SK-N-SH (cell line): ENCODE results near the gene CHAT. TPM values are rescaled to one million over a fixed set of nuclear protein-coding genes. Genes with fewer than 3 reads are reported as not detected.

Experiments used
- CTCF ChIA-PET: fragments of 300-600, 350-600 bp; formaldehyde crosslinking; extraction: SDS; loops from one replicate; lab custom pipeline; 2021; lab: Yijun Ruan, JAX
- POLR2A ChIA-PET: fragments of 350-600 bp; sonication (Branson Sonifier 250); formaldehyde crosslinking; extraction: SDS; loops from one replicate; lab custom pipeline; 2020; ENCODE audit warnings: antibody characterized with exemption, inconsistent platforms; lab: Yijun Ruan, JAX
- DNase-seq: peaks from one replicate; pipeline ENCODE4 v3.0.0; 2012
- H2AFZ ChIP-seq: fragments of 200-600 bp; sonication (generic); 2 replicates; pipeline ENCODE4 v1.8.1; 2016; ENCODE audit warnings: antibody characterized with exemption, mild to moderate bottlenecking, low read depth
- H3F3A ChIP-seq: fragments of 200-600 bp; sonication (generic); replicated peaks from 2 replicates; pipeline ENCODE3; 2016; ENCODE audit warnings: antibody characterized with exemption, mild to moderate bottlenecking; ENCODE audit not compliant: insufficient read depth
- H3K27ac ChIP-seq, 2 experiments: fragments of 200-500 bp in 1 of 2; fragments of 200-600 bp in 1 of 2; sonication (Bioruptor generic) in 1 of 2; sonication (generic), shearing (Covaris generic) in 1 of 2; 2 replicates each; pipeline versions ENCODE4 v1.5.1 to v1.6.1; 2014 to 2016; ENCODE audit warnings: low read depth in 2 of 2, inconsistent platforms in 1 of 2, low read length in 1 of 2, mild to moderate bottlenecking in 1 of 2, mixed read lengths in 1 of 2
- H3K27me3 ChIP-seq: fragments of 200-600 bp; sonication (generic), shearing (Covaris generic); 2 replicates; pipeline ENCODE4 v1.6.1; 2016; ENCODE audit warnings: mixed run types; ENCODE audit not compliant: insufficient read depth
- H3K36me3 ChIP-seq, 2 experiments: fragments of 200-500 bp in 1 of 2; fragments of 200-600 bp in 1 of 2; sonication (Bioruptor generic) in 1 of 2; sonication (generic) in 1 of 2; replicated peaks in 1 of 2; 2 replicates each; pipeline versions ENCODE3 to v1.5.1; 2014 to 2016; ENCODE audit warnings: low read length in 1 of 2, mild to moderate bottlenecking in 1 of 2; ENCODE audit not compliant: insufficient read depth in 2 of 2, control insufficient read depth in 1 of 2
- H3K4me1 ChIP-seq, 2 experiments: fragments of 200-500 bp in 1 of 2; fragments of 200-600 bp in 1 of 2; sonication (Bioruptor generic) in 1 of 2; sonication (generic), shearing (Covaris generic) in 1 of 2; 2 replicates each; pipeline versions ENCODE4 v1.5.1 to v1.6.1; 2014 to 2016; ENCODE audit warnings: low read depth in 1 of 2, low read length in 1 of 2, mixed run types in 1 of 2; ENCODE audit not compliant: insufficient read depth in 2 of 2, control insufficient read depth in 1 of 2
- H3K4me2 ChIP-seq: fragments of 200-600 bp; sonication (generic), shearing (Covaris generic); 2 replicates; pipeline ENCODE4 v1.6.1; 2017; ENCODE audit warnings: mixed run types
- H3K4me3 ChIP-seq, 2 experiments: fragments of 200-500 bp in 1 of 2; fragments of 200-600 bp in 1 of 2; sonication (Bioruptor generic) in 1 of 2; sonication (generic), shearing (Covaris generic) in 1 of 2; 2 replicates each; pipeline versions ENCODE4 v1.5.1 to v1.8.1; 2014 to 2016; ENCODE audit warnings: low read depth in 2 of 2, inconsistent platforms in 1 of 2, low read length in 1 of 2, mild to moderate bottlenecking in 1 of 2, mixed read lengths in 1 of 2, moderate library complexity in 1 of 2
- H3K79me2 ChIP-seq: fragments of 200-600 bp; sonication (generic); 2 replicates; pipeline ENCODE4 v1.8.1; 2017; ENCODE audit warnings: mild to moderate bottlenecking; ENCODE audit not compliant: insufficient read depth
- H3K9ac ChIP-seq: fragments of 200-600 bp; sonication (generic); 2 replicates; pipeline ENCODE4 v1.6.1; 2017; ENCODE audit warnings: mixed run types
- H3K9me2 ChIP-seq: fragments of 200-600 bp; sonication (generic); 2 replicates; pipeline ENCODE4 v1.6.1; 2017; ENCODE audit warnings: mixed run types
- H3K9me3 ChIP-seq: fragments of 200-600 bp; sonication (generic); 2 replicates; pipeline ENCODE4 v1.6.1; 2017; ENCODE audit warnings: mixed run types, mild to moderate bottlenecking, moderate library complexity
- H4K20me1 ChIP-seq: fragments of 200-600 bp; sonication (generic); 2 replicates; pipeline ENCODE4 v1.6.1; 2017; ENCODE audit warnings: mild to moderate bottlenecking, mixed run types; ENCODE audit not compliant: insufficient read depth
- CHD2 ChIP-seq: fragments of 150-350 bp; IDR thresholded peaks from 2 replicates; pipeline ENCODE4 v1.6.1; 2018; ENCODE audit warnings: low read length; ENCODE audit not compliant: partially characterized antibody
- EP300 ChIP-seq, 2 experiments: IDR thresholded peaks; 2 replicates each; pipeline versions ENCODE4 v1.4.0 to v1.6.1; 2012; ENCODE audit warnings: borderline replicate concordance in 1 of 2, low read depth in 1 of 2, low read length in 1 of 2
- FOXJ3 ChIP-seq: sonication (generic); formaldehyde crosslinking; IDR thresholded peaks from 2 replicates; pipeline ENCODE4 v1.5.1; 2020; ENCODE audit warnings: mild to moderate bottlenecking, missing genetic modification reagents
- FOXM1 ChIP-seq: IDR thresholded peaks from 2 replicates; pipeline ENCODE4 v1.4.0; 2012; ENCODE audit warnings: low read depth, mild to moderate bottlenecking
- GABPA ChIP-seq: IDR thresholded peaks from 2 replicates; pipeline ENCODE4 v1.4.0; 2012; ENCODE audit warnings: low read depth, mild to moderate bottlenecking
- GATA2 ChIP-seq: sonication (generic); formaldehyde crosslinking; IDR thresholded peaks from 2 replicates; pipeline ENCODE4 v1.5.0; 2020; ENCODE audit warnings: mild to moderate bottlenecking, missing genetic modification reagents
- JUND ChIP-seq: IDR thresholded peaks from 2 replicates; pipeline ENCODE4 v1.4.0; 2012
- MXI1 ChIP-seq: IDR thresholded peaks from 2 replicates; pipeline ENCODE4 v1.6.1; 2012; ENCODE audit warnings: mild to moderate bottlenecking, low read depth, low read length, improper control_type of control experiment
- NFIC ChIP-seq: IDR thresholded peaks from 2 replicates; pipeline ENCODE4 v1.4.0; 2012; ENCODE audit warnings: borderline replicate concordance
- POLR2AphosphoS5 ChIP-seq: IDR thresholded peaks from 2 replicates; pipeline ENCODE4 v1.6.1; 2012; ENCODE audit warnings: low read depth, low read length
- RAD21 ChIP-seq: IDR thresholded peaks from 2 replicates; pipeline ENCODE4 v1.6.1; 2012; ENCODE audit warnings: mild to moderate bottlenecking, low read length
- RFX5 ChIP-seq: IDR thresholded peaks from 2 replicates; pipeline ENCODE4 v1.6.1; 2012; ENCODE audit warnings: mild to moderate bottlenecking, improper control_type of control experiment, low read length
- RXRA ChIP-seq: IDR thresholded peaks from 2 replicates; pipeline ENCODE4 v1.4.0; 2012; ENCODE audit warnings: low read depth, mild to moderate bottlenecking, borderline replicate concordance
- WGBS: methylation state at CpG from one replicate; pipeline ENCODE4 v1.1.6; 2017; ENCODE audit warnings: low lambda C conversion rate; 5-methylcytosine and 5-hydroxymethylcytosine counted together
- polyA plus RNA-seq, 3 experiments: library from polyadenylated mRNA; depleted of rRNA; stranded (reverse); fragments of >200 nt; gene quantifications; 2 replicates each; pipeline ENCODE4 v1.2.3, GENCODE V29; 2012
- TF ChIP-seq, protein P1 (sequence below): fragments of 200-600 bp; sonication (generic); IDR thresholded peaks from 2 replicates; pipeline ENCODE4 v1.6.1; 2017; ENCODE audit warnings: antibody characterized with exemption, mild to moderate bottlenecking, moderate library complexity
- TF ChIP-seq, protein P2 (sequence below): fragments of 150-350 bp; IDR thresholded peaks from 2 replicates; pipeline ENCODE4 v1.6.1; 2016; ENCODE audit warnings: mild to moderate bottlenecking, low read depth, low read length
- TF ChIP-seq, protein P3 (sequence below): fragments of 150-350 bp; IDR thresholded peaks from 2 replicates; pipeline ENCODE4 v1.6.1; 2017; ENCODE audit warnings: antibody characterized with exemption, low read length, low read depth, borderline replicate concordance

The CHAT gene
- polyA plus RNA-seq, 1 of the 3 experiments (the other 2 are of a cell fraction) = not detected

DNA sequence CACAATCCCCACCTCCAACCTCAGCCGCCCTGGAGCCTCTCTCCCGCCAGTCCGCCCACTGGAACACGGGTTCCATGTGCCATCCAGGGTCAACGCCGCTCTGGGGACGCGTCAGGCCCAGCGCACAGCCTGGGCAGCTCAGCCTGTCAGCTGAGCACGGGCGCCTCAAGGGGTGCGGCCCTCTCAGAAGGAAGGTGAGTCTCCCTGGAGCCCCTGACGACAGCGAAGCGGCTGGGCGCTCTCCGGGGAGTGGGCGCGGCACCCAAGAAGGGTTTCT is 4.9 kb upstream of the CHAT start:
- POLR2A ChIA-PET = interaction anchor here (2.2 kb wide), 1 partner anchor 14 kb away, joined by 7 read pairs; no protein-coding TSS in a partner anchor
- Histone ChIP-seq H3K36me3 (no peaks in the 10 kb centered on the region), H3K27me3 (no peaks in the 10 kb centered on the region; the same call in 1 of the 2 replicates), H3K4me2 (0 out of 2 replicates have a peak overlapping the region, but pooled peaks have one; percentile 70), H3K9me3 (no peaks in the 10 kb centered on the region), H3K9ac (no peak overlapping the region), H3K79me2 (no peaks in the 10 kb centered on the region), H3K27ac (peak overlapping the region in 1 of 2 experiments; percentile 16; a peak in 1 of 4 replicates), H3K4me1 (peaks cover 0 to 52% of the 10 kb centered on the region in 2 experiments; a peak in 1 of 4 replicates), H3K9me2 (no peaks in the 10 kb centered on the region), H4K20me1 (no peaks in the 10 kb centered on the region), H2AFZ (no peak overlapping the region), H3K4me3 (peak overlapping the region; percentile 54 to 58; a peak in 3 of 4 replicates), H3F3A (no peaks in the 10 kb centered on the region)
- CTCF ChIA-PET = interaction anchor here (0.9 to 6.2 kb wide), 5 partner anchors 12 to 127 kb away, joined by 3 to 36 read pairs (median 3); no protein-coding TSS in a partner anchor
- WGBS = 43% methylated on average over 17 of the region's 19 CpGs
- TF ChIP-seq NFIC (no peak), GABPA (no peak), RXRA (no peak)
- no peak for DNase-seq

DNA sequence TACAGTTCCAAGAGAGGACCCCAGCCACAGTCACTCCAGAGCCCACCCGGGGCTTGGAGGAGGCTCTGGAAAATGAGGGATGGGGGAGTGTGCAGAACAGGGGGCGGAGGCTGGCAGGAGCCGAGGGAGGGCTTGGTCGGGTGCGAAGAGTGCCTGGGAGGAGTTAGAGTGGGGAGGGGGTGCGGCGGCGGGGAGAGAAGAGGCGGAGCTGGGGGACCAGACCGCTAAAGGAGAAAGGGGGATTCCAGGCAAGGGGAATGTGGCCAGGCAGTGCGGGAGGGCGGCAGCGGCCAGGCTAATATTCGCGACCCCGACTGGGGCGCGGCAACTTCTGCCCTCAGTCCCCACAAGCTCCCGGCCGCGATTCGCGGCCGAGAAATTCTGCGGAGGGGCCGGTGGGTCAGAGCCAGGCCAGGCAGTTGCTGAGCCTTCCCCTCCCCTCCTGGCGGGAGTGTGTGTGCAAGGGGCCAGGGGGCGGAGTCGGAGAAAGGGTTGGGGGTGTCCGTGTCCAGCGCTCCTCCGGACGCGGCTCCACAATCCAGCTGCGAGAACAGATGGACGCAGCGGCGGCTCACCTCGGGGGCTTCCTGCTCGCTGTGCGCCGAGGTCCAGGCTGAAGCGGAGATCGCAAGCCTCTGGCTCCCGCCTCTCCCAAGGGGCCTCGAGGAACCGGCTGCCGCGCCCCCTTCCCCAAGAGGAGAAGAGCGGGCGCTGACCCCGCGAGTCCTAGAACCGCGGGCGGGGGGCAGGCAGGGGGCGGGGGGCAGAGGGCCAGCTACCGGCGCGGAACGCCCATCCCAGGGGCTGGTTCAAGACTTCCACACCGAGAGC is 4.3 kb upstream of the CHAT start:
- WGBS = 13% methylated on average over 25 of the region's 62 CpGs
- Histone ChIP-seq H3K9ac (no peak overlapping the region), H3K27ac (peak overlapping the region in 1 of 2 experiments; percentile 74; a peak in 2 of 4 replicates), H3K4me2 (peak overlapping the region; percentile 70), H3K36me3 (no peaks in the 10 kb centered on the region), H3K79me2 (no peaks in the 10 kb centered on the region), H4K20me1 (no peaks in the 10 kb centered on the region), H3K27me3 (no peaks in the 10 kb centered on the region; the same call in 1 of the 2 replicates), H2AFZ (no peak overlapping the region), H3K4me1 (peaks cover 0 to 52% of the 10 kb centered on the region in 2 experiments; a peak in 1 of 4 replicates), H3F3A (no peaks in the 10 kb centered on the region), H3K9me2 (no peaks in the 10 kb centered on the region), H3K4me3 (peak overlapping the region; percentile 54 to 58; a peak in 3 of 4 replicates), H3K9me3 (no peaks in the 10 kb centered on the region)
- ChIA-PET CTCF (interaction anchor here (0.7 to 6.2 kb wide), 8 partner anchors 9 to 127 kb away, joined by 3 to 36 read pairs (median 3); no protein-coding TSS in a partner anchor), POLR2A (interaction anchor here (1.1 to 2.2 kb wide), 2 partner anchors 14 to 33 kb away, joined by 3 to 7 read pairs; no protein-coding TSS in a partner anchor)
- peak; percentile 92 for DNase-seq
- TF ChIP-seq CHD2 (peak; percentile 9), GATA2 (CRISPR knock-in tag) (no peak)

DNA sequence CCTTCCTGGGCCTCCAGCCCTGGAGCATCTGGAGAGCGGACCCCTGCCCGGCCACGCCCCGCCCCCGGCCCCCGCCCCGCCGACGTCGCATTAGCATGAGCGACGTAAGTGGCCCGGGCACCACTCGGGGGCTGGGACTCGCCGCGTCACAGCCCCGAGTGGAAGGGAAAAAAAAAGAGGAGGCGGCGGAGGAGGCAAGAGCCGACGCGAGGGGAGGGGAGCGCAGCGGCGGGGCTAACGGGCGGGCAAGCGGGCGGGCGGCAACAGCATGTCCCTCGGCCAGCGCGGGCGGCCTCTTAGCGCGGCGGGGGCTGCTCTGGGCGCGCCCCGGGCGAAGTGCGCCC is 3.8 kb upstream of the CHAT start, which contains the start of gene SLC18A3:
Gene SLC18A3, plus strand, starts transcription at position 197 of the 344 bp plus-strand sequence. CDS start 431 bp downstream, outside the sequence.
- Histone ChIP-seq H3K36me3 (no peaks in the 10 kb centered on the region), H3K27me3 (no peaks in the 10 kb centered on the region; the same call in 1 of the 2 replicates), H3K4me3 (peak within 1 kb of the TSS; percentile 54 to 58), H3K9ac (no peak within 1 kb of the TSS), H3K4me2 (peak within 1 kb of the TSS; percentile 70), H3K27ac (peak within 1 kb of the TSS in 1 of 2 experiments; percentile 74; a peak in 2 of 4 replicates), H4K20me1 (no peaks in the 10 kb centered on the region), H3K79me2 (no peaks in the 10 kb centered on the region), H2AFZ (no peak within 1 kb of the TSS), H3K9me3 (no peaks in the 10 kb centered on the region), H3K9me2 (no peaks in the 10 kb centered on the region), H3F3A (no peaks in the 10 kb centered on the region), H3K4me1 (peaks cover 0 to 52% of the 10 kb centered on the region in 2 experiments; a peak in 1 of 4 replicates)
- under 1% methylated on average over 19 of the region's 43 CpGs for WGBS
- POLR2A ChIA-PET = interaction anchor here (1.1 to 2.2 kb wide), 2 partner anchors 15 to 33 kb away, joined by 3 to 7 read pairs; no protein-coding TSS in a partner anchor
- peak; percentile 95 for DNase-seq
- CTCF ChIA-PET = interaction anchor here (1.0 to 1.1 kb wide), 4 partner anchors 13 to 32 kb away, joined by 3 read pairs; no protein-coding TSS in a partner anchor
- TF ChIP-seq JUND (no peak), RAD21 (no peak), MXI1 (no peak), EP300 (IDR thresholded peaks at IDR 0.05; ENCODE audit: borderline replicate concordance in 1 of 2, low read depth in 1 of 2, low read length in 1 of 2) (no peak), FOXJ3 (CRISPR knock-in tag) (no peak), POLR2AphosphoS5 (no peak), FOXM1 (no peak), RXRA (no peak), GATA2 (CRISPR knock-in tag) (no peak), RFX5 (no peak), CHD2 (no peak)
- TF ChIP-seq, protein P1, sequence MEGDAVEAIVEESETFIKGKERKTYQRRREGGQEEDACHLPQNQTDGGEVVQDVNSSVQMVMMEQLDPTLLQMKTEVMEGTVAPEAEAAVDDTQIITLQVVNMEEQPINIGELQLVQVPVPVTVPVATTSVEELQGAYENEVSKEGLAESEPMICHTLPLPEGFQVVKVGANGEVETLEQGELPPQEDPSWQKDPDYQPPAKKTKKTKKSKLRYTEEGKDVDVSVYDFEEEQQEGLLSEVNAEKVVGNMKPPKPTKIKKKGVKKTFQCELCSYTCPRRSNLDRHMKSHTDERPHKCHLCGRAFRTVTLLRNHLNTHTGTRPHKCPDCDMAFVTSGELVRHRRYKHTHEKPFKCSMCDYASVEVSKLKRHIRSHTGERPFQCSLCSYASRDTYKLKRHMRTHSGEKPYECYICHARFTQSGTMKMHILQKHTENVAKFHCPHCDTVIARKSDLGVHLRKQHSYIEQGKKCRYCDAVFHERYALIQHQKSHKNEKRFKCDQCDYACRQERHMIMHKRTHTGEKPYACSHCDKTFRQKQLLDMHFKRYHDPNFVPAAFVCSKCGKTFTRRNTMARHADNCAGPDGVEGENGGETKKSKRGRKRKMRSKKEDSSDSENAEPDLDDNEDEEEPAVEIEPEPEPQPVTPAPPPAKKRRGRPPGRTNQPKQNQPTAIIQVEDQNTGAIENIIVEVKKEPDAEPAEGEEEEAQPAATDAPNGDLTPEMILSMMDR = no peak
- TF ChIP-seq, protein P2, sequence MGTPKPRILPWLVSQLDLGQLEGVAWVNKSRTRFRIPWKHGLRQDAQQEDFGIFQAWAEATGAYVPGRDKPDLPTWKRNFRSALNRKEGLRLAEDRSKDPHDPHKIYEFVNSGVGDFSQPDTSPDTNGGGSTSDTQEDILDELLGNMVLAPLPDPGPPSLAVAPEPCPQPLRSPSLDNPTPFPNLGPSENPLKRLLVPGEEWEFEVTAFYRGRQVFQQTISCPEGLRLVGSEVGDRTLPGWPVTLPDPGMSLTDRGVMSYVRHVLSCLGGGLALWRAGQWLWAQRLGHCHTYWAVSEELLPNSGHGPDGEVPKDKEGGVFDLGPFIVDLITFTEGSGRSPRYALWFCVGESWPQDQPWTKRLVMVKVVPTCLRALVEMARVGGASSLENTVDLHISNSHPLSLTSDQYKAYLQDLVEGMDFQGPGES = no peak
- TF ChIP-seq, protein P3, sequence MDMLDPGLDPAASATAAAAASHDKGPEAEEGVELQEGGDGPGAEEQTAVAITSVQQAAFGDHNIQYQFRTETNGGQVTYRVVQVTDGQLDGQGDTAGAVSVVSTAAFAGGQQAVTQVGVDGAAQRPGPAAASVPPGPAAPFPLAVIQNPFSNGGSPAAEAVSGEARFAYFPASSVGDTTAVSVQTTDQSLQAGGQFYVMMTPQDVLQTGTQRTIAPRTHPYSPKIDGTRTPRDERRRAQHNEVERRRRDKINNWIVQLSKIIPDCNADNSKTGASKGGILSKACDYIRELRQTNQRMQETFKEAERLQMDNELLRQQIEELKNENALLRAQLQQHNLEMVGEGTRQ = no peak
